SJCRH30 (cell line): Measurements from ENCODE around the gene BEND5. TPM values are rescaled to one million over a fixed set of nuclear protein-coding genes. Genes with fewer than 3 reads are reported as not detected.

Experiments used
- DNase-seq, 2 experiments: peaks; one replicate each; pipeline ENCODE4 v3.0.0-alpha.2; 2015 to 2020
- H3K27ac ChIP-seq: fragments of 250-450 bp; sonication (Bioruptor Pico); 2 replicates; pipeline ENCODE4 v1.5.1; 2020; ENCODE audit warnings: mild to moderate bottlenecking, moderate library complexity
- H3K27me3 ChIP-seq: fragments of 250-450 bp; sonication (Bioruptor Pico); 2 replicates; pipeline ENCODE4 v1.5.1; 2020; ENCODE audit warnings: mild to moderate bottlenecking, moderate library complexity
- H3K36me3 ChIP-seq: fragments of 250-450 bp; sonication (Bioruptor Pico); 2 replicates; pipeline ENCODE4 v1.5.1; 2020; ENCODE audit warnings: mild to moderate bottlenecking, moderate library complexity
- H3K4me1 ChIP-seq: fragments of 250-450 bp; sonication (Bioruptor Pico); 2 replicates; pipeline ENCODE4 v1.5.1; 2020; ENCODE audit warnings: mild to moderate bottlenecking, moderate library complexity
- H3K4me3 ChIP-seq: fragments of 250-450 bp; sonication (Bioruptor Pico); 2 replicates; pipeline ENCODE4 v1.5.1; 2020; ENCODE audit warnings: mild to moderate bottlenecking, moderate library complexity
- H3K9me3 ChIP-seq: fragments of 250-450 bp; sonication (Bioruptor Pico); replicated peaks from 2 replicates; pipeline ENCODE4 v1.5.1; 2020; ENCODE audit warnings: mild to moderate bottlenecking, moderate library complexity
- total RNA-seq: library from RNA; depleted of rRNA; stranded (reverse); fragments of >200 nt; shearing (Covaris generic); gene quantifications from 2 replicates; pipeline ENCODE4 v1.2.3, GENCODE V29; 2014; rRNA removed

Gene BEND5, protein sequence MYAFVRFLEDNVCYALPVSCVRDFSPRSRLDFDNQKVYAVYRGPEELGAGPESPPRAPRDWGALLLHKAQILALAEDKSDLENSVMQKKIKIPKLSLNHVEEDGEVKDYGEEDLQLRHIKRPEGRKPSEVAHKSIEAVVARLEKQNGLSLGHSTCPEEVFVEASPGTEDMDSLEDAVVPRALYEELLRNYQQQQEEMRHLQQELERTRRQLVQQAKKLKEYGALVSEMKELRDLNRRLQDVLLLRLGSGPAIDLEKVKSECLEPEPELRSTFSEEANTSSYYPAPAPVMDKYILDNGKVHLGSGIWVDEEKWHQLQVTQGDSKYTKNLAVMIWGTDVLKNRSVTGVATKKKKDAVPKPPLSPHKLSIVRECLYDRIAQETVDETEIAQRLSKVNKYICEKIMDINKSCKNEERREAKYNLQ
- total RNA-seq = 5.9 and 6.0 TPM in 2 replicates

DNA sequence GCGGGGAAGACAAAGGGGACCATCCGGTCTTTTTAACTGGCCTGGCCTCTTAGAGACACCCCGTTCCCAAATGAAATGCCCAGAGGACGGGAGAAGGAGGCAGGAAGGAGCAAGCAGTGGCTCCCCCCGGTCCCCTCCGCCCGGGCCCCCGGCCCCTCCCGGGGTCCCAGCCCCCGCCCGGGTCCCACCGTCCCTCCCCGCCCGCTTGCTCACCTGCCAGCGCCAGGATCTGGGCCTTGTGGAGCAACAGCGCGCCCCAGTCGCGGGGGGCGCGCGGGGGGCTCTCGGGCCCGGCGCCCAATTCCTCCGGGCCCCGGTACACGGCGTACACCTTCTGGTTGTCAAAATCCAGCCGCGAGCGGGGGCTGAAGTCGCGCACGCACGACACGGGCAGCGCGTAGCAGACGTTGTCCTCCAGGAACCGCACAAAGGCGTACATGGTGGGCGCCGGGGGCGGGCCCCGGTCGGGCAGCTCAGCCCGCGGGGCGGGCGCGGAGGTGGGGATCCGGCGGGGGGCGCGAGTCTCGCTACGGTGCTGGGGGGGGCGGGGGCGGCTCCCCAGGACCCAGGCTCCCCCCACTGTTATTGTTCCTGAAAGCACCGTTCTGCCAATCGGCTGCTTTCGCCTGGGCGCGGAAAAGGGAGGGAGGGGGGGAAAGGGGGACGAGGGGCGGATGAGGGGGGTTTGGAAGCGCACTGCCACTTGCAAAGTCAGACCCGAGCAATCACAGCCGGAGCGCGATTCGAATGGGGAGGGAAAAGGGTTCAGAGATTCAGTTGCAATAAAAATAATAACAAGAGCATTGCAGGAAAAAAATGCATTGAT, at the start of gene BEND5:
Gene BEND5, minus strand, starts transcription at position 499 of the 826 bp plus-strand sequence. Its CDS starts 60 bp downstream, at position 439.
- DNase-seq = peak; percentile 74 to 84
- Histone ChIP-seq H3K9me3 (no peaks in the 10 kb centered on the region), H3K4me1 (peaks cover 8% of the 10 kb centered on the region; the same call in 1 of the 2 replicates), H3K27me3 (no peaks in the 10 kb centered on the region), H3K27ac (peak within 1 kb of the TSS; percentile 50; the same call in 1 of the 2 replicates), H3K4me3 (peak within 1 kb of the TSS; percentile 89), H3K36me3 (no peaks in the 10 kb centered on the region)

DNA sequence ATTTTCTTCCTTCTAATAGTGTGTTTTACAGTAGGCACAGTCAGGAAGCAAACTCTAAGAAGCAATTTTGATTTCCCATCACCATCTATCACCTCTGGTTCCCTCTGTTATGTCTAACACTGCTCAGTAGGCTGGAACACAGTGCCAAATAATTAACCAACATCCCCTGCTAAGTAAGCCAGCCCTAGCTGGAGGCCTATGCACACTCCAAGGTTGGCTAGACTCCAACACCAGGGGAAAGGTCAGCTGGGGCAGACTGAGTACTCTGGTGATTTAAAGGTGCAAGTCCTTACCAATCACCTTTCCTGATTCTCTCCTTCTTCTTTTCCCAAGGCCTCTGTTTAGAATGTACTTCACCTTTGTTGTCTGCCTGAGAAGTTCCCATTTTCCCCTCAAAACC, 46.5 kb upstream of the BEND5 start:
- Histone ChIP-seq H3K27me3 (no peaks in the 10 kb centered on the region), H3K4me1 (no peaks in the 10 kb centered on the region), H3K4me3 (no peak overlapping the region), H3K36me3 (no peaks in the 10 kb centered on the region), H3K9me3 (no peaks in the 10 kb centered on the region), H3K27ac (no peak overlapping the region)
- DNase-seq = peak in 1 of 2 experiments; percentile 4

DNA sequence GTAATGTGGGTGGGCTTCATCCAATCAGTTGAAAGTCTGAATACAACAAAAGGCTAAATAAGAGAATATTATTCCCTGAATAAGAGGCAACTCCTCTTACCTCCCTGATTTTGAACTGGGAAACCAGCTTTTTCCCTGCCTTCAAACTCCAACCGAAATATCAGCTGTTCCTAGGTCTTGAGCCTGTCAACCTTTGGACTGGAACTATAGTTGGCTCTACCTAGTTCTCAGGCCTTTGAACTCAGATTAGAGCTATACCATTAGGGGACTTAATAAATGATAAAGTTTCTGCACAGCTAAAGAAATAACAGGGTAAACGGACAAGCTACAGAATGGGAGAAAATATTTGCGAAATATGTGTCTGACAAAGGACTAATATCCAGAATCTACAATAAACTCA, 43.8 kb upstream of the BEND5 start:
- no peaks in the 10 kb centered on the region for H3K36me3 ChIP-seq

DNA sequence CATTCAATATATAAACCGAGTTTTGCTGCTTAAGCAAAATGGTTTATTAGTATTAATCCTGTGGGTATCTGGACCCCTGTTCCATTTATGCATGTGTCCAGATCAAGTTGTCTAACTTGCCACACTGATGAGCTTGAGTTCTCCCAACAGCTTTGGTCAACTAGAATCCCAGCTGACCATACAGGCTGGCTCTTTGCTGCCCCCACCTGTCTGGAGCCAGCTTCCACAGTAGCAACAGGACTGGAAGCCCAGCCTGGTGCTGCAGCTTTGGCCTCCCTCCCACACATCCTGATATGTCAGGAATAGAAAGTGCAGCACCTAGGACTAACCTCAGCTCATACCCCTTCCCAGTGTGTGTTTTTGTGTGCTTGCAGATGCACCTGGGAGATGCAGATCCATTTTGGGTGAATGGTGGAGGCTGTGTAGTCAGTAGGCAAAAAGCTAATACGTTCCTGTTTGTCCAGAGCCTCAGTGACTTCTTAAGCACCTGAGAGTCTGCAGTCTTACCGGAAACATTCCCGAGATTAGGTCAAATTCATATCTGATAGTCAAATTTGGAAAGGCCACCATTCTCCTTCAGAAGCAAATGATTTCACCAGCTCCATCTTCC, 40.9 kb upstream of the BEND5 start:
- H3K27me3 ChIP-seq = no peaks in the 10 kb centered on the region
- no peaks in the 10 kb centered on the region for H3K4me1 ChIP-seq
- no peak overlapping the region for H3K4me3 ChIP-seq
- no peaks in the 10 kb centered on the region for H3K9me3 ChIP-seq
- peak; percentile 46 to 75 for DNase-seq
- H3K36me3 ChIP-seq = no peaks in the 10 kb centered on the region
- H3K27ac ChIP-seq = no peak overlapping the region

More for the DNA sequence above, 43.8 kb upstream of the BEND5 start:
- H3K4me3 ChIP-seq = no peak overlapping the region
- H3K27me3 ChIP-seq = no peaks in the 10 kb centered on the region
- H3K27ac ChIP-seq = no peak overlapping the region
- DNase-seq = no peak
- no peaks in the 10 kb centered on the region for H3K4me1 ChIP-seq
- H3K9me3 ChIP-seq = no peaks in the 10 kb centered on the region

DNA sequence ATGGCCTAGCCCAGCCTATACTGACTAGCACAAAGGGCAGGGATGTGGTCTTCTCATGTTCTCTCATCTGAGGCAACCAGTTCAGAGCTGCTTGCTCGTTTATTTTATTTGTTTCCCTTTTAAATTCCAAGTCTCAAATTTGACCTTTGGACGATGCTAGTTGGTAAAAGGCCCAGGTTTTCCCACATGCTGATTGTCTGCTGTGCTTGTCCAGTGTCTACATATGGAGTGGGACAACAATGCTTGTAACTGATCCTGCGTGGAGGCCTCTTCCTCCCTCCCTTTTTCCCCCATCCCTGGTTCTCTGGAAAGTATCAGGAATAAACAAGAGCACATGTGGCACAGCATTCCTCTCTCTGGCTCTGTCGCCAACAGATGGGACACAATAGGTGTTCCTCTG, 34.0 kb upstream of the BEND5 start:
- H3K36me3 ChIP-seq = no peaks in the 10 kb centered on the region
- H3K9me3 ChIP-seq = no peaks in the 10 kb centered on the region
- H3K4me3 ChIP-seq = no peak overlapping the region
- no peaks in the 10 kb centered on the region for H3K27me3 ChIP-seq
- no peaks in the 10 kb centered on the region for H3K4me1 ChIP-seq
- H3K27ac ChIP-seq = no peak overlapping the region
- no peak for DNase-seq

DNA sequence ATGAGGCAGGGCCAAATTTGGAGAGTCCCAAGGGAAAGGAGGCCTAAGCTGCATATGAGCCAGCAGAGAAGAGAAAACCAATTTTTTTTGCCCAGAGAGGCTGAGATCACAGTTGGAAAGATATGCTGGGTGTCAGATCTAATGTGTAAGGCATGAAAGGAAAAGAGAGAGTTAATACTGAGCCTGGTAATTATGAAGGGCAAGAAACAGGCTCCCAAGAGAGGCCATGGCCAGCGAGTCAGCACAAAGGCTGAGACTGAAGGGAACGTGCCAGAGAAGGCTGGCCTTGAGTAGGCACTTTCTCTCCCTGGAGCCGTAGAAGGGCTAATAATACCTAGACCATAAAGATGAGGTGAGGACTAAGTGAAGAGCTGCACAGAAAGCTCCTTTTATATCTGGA, 31.8 kb upstream of the BEND5 start:
- no peak for DNase-seq
- no peaks in the 10 kb centered on the region for H3K9me3 ChIP-seq

DNA sequence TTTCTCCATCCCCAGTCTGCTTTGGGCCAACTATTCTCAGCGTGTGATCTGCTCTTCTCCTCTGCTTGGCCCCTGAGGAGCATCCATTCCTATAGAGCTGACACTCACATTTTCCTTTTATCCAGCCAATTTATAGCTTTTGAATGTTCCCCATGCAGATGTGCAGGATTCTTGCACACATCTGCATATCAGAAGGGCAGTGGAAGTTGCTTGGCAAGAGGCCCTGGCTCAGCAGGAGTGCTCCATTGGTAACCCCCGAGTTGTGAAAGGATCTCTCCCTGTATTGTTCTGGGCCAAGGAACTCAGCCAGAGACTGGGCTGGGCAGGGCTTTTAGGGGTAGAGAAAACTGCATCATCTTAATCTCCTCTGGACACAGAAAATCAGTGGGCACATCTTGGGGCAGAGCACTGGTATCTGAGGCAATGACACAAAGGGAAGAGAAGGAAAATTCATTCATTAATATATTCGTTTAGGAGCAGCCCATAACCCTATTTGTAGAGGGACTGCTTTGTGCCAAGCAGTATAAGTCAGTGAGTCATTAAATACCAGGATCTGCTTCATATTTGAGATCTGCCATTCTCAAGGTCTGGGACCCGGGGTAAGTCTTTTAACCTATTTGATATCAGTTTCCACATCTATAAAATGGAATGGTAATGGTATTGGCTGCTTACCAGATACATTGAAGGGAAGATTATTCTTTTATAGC, 31.0 kb upstream of the BEND5 start:
- Histone ChIP-seq H3K27ac (no peak overlapping the region), H3K9me3 (no peaks in the 10 kb centered on the region), H3K4me3 (no peak overlapping the region), H3K27me3 (no peaks in the 10 kb centered on the region), H3K36me3 (no peaks in the 10 kb centered on the region), H3K4me1 (no peaks in the 10 kb centered on the region)
- no peak for DNase-seq

More for the DNA sequence above, 31.8 kb upstream of the BEND5 start:
- H3K27me3 ChIP-seq = no peaks in the 10 kb centered on the region
- no peaks in the 10 kb centered on the region for H3K36me3 ChIP-seq
- H3K4me3 ChIP-seq = no peak overlapping the region
- no peaks in the 10 kb centered on the region for H3K4me1 ChIP-seq
- no peak overlapping the region for H3K27ac ChIP-seq

DNA sequence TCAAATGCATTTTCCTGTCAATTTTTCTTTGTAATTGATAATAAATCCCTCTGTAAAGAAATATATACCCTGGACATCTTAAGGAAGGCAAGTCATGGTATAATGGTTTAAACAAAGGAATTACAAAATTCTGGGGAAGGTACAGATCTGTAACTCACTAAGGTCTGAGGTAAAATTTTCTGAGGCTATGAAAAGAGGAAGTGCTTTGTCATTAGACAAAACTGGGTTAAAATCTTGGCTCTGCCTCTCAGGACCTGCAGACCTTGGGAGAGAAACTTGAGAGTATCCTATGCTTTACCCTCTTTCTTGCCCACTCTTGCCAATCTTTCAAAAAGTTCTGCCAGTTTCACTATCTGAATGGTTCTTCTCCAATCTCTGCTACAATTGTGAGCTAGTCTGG, 26.8 kb upstream of the BEND5 start:
- Histone ChIP-seq H3K27ac (no peak overlapping the region), H3K27me3 (no peaks in the 10 kb centered on the region)

DNA sequence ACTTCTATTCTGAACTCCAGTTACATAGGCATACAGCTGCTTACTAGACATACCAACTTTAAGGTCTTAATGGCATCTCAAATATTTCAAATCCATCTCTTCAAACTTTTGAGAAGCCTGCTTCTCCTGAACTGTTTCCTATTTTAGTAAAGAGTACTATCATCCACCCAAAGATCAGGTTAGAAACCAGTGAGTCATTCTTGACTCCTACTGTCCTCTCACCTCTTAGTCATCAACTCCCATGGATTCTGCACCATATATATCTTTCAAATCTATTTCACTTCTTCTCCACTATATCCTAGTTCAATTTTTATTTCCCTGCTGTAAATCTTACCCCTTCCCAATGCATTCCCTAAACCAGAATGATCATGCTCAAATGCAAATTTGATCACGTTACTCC, 18.1 kb upstream of the BEND5 start:
- Histone ChIP-seq H3K27ac (no peak overlapping the region), H3K4me1 (no peaks in the 10 kb centered on the region), H3K36me3 (no peaks in the 10 kb centered on the region), H3K27me3 (no peaks in the 10 kb centered on the region; the same call in 1 of the 2 replicates), H3K4me3 (no peak overlapping the region), H3K9me3 (no peaks in the 10 kb centered on the region)
- DNase-seq = no peak

More for the DNA sequence above, 26.8 kb upstream of the BEND5 start:
- Histone ChIP-seq H3K4me1 (no peaks in the 10 kb centered on the region), H3K36me3 (no peaks in the 10 kb centered on the region), H3K4me3 (no peak overlapping the region), H3K9me3 (no peaks in the 10 kb centered on the region)
- no peak for DNase-seq

DNA sequence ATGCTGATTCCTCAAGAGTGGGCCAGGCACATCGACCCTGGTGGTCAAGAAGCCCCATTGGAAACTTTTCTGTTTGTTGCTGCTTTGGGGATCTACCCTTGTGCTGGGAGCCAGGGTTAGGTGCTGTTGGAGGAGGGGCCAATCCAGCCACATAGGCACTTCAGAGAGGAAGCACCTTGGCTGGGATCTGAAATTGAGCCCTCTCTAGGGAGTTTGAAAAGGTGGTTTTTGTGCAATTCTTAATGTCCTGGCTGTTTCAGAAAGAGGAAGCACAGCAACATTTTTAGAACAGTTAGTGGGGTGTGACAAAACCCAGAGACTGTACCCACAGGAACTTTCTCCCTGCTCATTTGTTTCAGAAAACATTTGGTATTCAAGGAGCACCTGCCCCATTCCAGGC, 17.2 kb upstream of the BEND5 start:
- Histone ChIP-seq H3K4me3 (no peak overlapping the region), H3K36me3 (no peaks in the 10 kb centered on the region), H3K9me3 (no peaks in the 10 kb centered on the region), H3K4me1 (no peaks in the 10 kb centered on the region), H3K27ac (no peak overlapping the region), H3K27me3 (no peaks in the 10 kb centered on the region; the same call in 1 of the 2 replicates)
- no peak for DNase-seq

DNA sequence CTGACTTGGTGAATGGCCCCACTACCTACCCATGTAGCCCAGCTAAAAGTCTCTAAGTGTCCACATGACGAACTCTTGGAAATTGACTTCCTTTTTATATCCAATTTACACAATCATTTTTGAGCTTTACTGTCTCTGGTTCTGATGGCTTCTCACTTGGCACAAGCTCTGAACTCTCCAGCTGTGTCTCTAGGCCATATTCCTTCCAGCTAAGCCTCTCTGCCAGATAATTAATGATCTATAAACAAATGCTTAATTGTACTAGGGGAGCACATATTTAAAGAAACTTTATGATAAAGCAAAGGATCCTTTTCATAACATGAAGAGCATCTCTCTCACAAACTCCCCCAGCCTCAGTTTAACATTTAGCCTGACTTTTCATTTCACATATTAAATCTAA, 16.3 kb upstream of the BEND5 start:
- DNase-seq = no peak
- H3K4me3 ChIP-seq = no peak overlapping the region
- no peaks in the 10 kb centered on the region for H3K9me3 ChIP-seq
- H3K27me3 ChIP-seq = no peaks in the 10 kb centered on the region; the same call in 1 of the 2 replicates
- H3K36me3 ChIP-seq = no peaks in the 10 kb centered on the region
- H3K4me1 ChIP-seq = no peaks in the 10 kb centered on the region
- H3K27ac ChIP-seq = no peak overlapping the region

DNA sequence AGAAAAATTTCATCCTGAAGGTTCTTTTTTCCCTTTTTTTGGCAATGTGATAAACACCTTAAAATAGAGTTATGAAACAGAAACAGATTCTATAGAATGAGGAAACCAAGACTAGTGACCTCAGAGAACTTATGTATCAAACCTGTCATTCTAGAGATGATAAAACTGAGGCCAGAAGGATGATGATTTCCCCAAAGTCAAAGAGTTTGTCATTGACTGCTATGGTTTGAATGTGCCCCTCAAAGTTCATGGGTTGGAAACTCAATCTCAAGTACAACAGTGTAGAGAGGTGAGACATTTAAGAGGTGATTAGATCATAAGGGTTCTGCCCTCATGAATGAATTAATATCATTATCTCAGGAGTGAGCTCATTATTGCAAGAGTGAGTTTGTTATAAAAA, 13.7 kb upstream of the BEND5 start:
- Histone ChIP-seq H3K4me3 (no peak overlapping the region), H3K36me3 (no peaks in the 10 kb centered on the region)
- no peak for DNase-seq

DNA sequence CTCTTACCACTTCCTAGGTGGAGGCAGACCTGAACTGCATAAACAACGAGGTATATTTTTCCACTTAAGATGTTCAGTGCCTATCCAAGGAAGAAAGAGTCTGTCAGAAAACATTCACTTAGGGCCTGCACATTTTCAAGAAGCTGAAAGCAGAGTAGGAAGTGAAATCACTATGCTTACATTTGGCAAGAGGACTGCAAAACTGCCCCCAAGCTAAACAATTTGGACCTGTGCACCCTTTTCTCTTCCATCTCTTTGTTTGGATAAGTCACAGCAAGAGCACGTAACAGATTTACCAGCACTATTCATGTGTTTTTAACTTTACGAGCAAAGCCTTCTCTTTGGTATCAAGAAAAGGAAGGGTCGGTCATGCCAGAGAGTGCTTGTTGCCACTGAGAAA, 13.2 kb upstream of the BEND5 start:
- DNase-seq = no peak
- Histone ChIP-seq H3K4me1 (no peaks in the 10 kb centered on the region), H3K27ac (no peak overlapping the region), H3K27me3 (no peaks in the 10 kb centered on the region; the same call in none of the 2 replicates), H3K9me3 (no peaks in the 10 kb centered on the region), H3K4me3 (no peak overlapping the region), H3K36me3 (no peaks in the 10 kb centered on the region)

More for the DNA sequence above, 13.7 kb upstream of the BEND5 start:
- Histone ChIP-seq H3K4me1 (no peaks in the 10 kb centered on the region), H3K9me3 (no peaks in the 10 kb centered on the region), H3K27me3 (no peaks in the 10 kb centered on the region; the same call in 1 of the 2 replicates), H3K27ac (no peak overlapping the region)

DNA sequence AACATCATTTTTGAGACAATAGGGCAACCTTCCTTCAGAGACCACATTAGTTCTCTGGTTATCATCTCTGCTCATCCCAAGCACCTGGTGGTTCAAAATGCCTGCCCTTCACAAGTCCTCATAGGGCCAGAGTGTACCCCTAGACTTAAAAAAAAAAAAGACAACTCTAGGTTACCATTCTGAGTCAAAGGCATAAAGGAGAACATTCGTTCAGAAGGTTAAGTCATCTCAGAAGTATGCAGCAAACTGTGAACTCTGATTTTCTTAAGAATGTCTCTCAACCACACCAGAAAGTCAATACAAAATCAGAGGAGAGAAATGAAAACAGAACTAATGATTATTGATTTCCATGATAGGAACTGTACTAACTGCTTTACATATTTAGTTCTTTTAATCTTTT, 9.2 kb upstream of the BEND5 start:
- no peaks in the 10 kb centered on the region for H3K36me3 ChIP-seq
- H3K4me3 ChIP-seq = no peak overlapping the region
- DNase-seq = no peak
- peaks cover 9% of the 10 kb centered on the region; the same call in 1 of the 2 replicates for H3K4me1 ChIP-seq
- H3K9me3 ChIP-seq = no peaks in the 10 kb centered on the region
- H3K27me3 ChIP-seq = no peaks in the 10 kb centered on the region; the same call in 1 of the 2 replicates
- no peak overlapping the region for H3K27ac ChIP-seq
